ENCODE measurements around the gene EDN2. TPM values are rescaled to one million over a fixed set of nuclear protein-coding genes. Genes with fewer than 3 reads are reported as not detected.

EDN2 gene
- total and polyA plus RNA-seq, 2 of the 8 experiments (the other 6 are each of a cell fraction or from before 2014, with no cell fraction given), result 0.32 to 0.39 TPM

DNA sequence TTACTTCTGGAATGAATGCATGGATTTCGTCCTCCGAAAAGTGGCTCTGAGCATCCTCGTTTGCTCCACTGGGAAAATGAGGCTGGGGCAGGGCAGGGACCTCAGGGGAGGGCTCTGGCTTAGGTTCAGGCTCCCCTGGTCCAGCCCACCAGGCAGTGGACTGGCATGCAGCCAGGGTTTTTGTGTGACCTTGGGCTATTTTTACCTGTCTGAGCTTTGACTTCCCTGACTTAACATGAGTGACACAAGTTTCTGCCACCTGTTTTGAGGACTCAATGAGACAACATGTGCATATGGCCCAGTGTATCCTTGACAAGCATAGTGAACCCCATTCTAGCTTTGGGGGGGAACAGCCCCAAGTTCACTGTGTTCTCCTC lies 32.6 kb upstream of the EDN2 start:
- FAIRE-seq (no peak), DNase-seq (ENCODE audit: low read depth in 1 of 2, low spot score in 2 of 2) (no peak)
- Histone ChIP-seq H2BK20ac (ENCODE audit: low read length) (no peak overlapping the region), H3K9ac (replicated peaks in 1 of 4; ENCODE audit: extremely low read depth in 1 of 4, low read depth in 3 of 4, low read length in 3 of 4) (no peak overlapping the region), H2AFZ (ENCODE audit: low read length) (no peak overlapping the region), H2BK5ac (ENCODE audit: low read depth, low read length) (no peak overlapping the region), H3K4me2 (ENCODE audit: insufficient read depth in 1 of 2, low read depth in 2 of 2, low read length in 2 of 2) (peak overlapping the region in 1 of 2 experiments; percentile 20; a peak in 1 of 4 replicates), H3K23ac (ENCODE audit: insufficient read length) (no peak overlapping the region), H2BK12ac (ENCODE audit: low read depth, low read length) (no peak overlapping the region), H4K5ac (ENCODE audit: insufficient read length, low read depth, low read length) (no peak overlapping the region), H3K79me1 (ENCODE audit: low read depth, low read length) (no peaks in the 10 kb centered on the region), H4K20me1 (replicated peaks in 1 of 2; ENCODE audit: control insufficient read depth in 1 of 2, insufficient read depth in 2 of 2, low read length in 2 of 2) (no peaks in the 10 kb centered on the region), H3K4ac (replicated peaks; ENCODE audit: insufficient read length, low read depth, low read length) (no peak overlapping the region), H3K27me3 (replicated peaks in 1 of 4; ENCODE audit: control insufficient read depth in 3 of 4, extremely low read depth in 1 of 4, insufficient read depth in 3 of 4, low read length in 3 of 4) (peaks cover 0 to 9% (median 5%) of the 10 kb centered on the region in 4 experiments; a peak in 5 of 7 replicates), H3K18ac (ENCODE audit: extremely low read depth, low read length) (no peak overlapping the region), H4K91ac (replicated peaks; ENCODE audit: insufficient read length, low read length) (no peak overlapping the region), H3K14ac (ENCODE audit: insufficient read length) (no peak overlapping the region), H2AK5ac (ENCODE audit: low read depth, low read length) (no peak overlapping the region), H4K8ac (ENCODE audit: extremely low read depth, insufficient read depth, low read length) (no peak overlapping the region; the same call in 1 of the 2 replicates), H3K4me3 (ENCODE audit: extremely low read depth in 1 of 4, insufficient read depth in 2 of 4, low read depth in 3 of 4, low read length in 4 of 4) (no peak overlapping the region), H3K79me2 (ENCODE audit: control insufficient read depth in 1 of 2, insufficient read depth in 2 of 2, low read length in 2 of 2) (no peaks in the 10 kb centered on the region), H3K27ac (ENCODE audit: low read depth, low read length) (no peak overlapping the region), H3K56ac (replicated peaks; ENCODE audit: insufficient read length, low read depth, low read length) (no peak overlapping the region), H2BK120ac (replicated peaks; ENCODE audit: low read depth, low read length) (no peak overlapping the region), H2BK15ac (ENCODE audit: low read length) (no peak overlapping the region), H3K23me2 (ENCODE audit: low read depth, low read length) (no peaks in the 10 kb centered on the region; the same call in 1 of the 2 replicates), H3K4me1 (replicated peaks in 1 of 4; ENCODE audit: control insufficient read depth in 3 of 4, insufficient read depth in 4 of 4, low read length in 3 of 4) (peaks cover 6 to 11% (median 8%) of the 10 kb centered on the region in 4 experiments), H3K36me3 (ENCODE audit: control insufficient read depth in 2 of 4, insufficient read depth in 4 of 4, low read length in 3 of 4) (no peaks in the 10 kb centered on the region), H3K9me3 (ENCODE audit: insufficient read depth in 2 of 2, low read depth in 1 of 2, low read length in 1 of 2) (no peaks in the 10 kb centered on the region)
- CTCF ChIA-PET (ENCODE audit: partially characterized antibody), result interaction anchor here (0.8 to 10.4 kb wide), 26 partner anchors 9 to 259 kb away, joined by 3 to 205 read pairs (median 5); partner anchors contain the start of gene EDN2
- POLR2A ChIA-PET (ENCODE audit: partially characterized antibody), result no interaction called here
- WGBS, 2 experiments (ENCODE audit: extremely low coverage in 1 of 2, insufficient coverage in 1 of 2, insufficient read length in 1 of 2, insufficient replicate concordance in 2 of 2, low coverage in 1 of 2, low lambda C conversion rate in 2 of 2, missing lambda C conversion rate in 1 of 2), result 91% methylated on average over 3 of the region's 3 CpGs; no CpG with 5 or more reads in 1 of the 2 experiments
- TF ChIP-seq POLR2A (IDR thresholded peaks at IDR 0.05; ENCODE audit: control extremely low read depth in 1 of 2, low read depth in 2 of 2, low read length in 2 of 2), result no peak
- TF ChIP-seq RNF2 (IDR thresholded peaks at IDR 0.05; ENCODE audit: borderline replicate concordance, low read depth, low read length, missing control alignments, poor library complexity, severe bottlenecking), result no peak
- TF ChIP-seq, protein P1, sequence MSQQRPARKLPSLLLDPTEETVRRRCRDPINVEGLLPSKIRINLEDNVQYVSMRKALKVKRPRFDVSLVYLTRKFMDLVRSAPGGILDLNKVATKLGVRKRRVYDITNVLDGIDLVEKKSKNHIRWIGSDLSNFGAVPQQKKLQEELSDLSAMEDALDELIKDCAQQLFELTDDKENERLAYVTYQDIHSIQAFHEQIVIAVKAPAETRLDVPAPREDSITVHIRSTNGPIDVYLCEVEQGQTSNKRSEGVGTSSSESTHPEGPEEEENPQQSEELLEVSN (IDR thresholded peaks at IDR 0.05), result no peak
- no peak for TF ChIP-seq SIRT6 (IDR thresholded peaks at IDR 0.05; ENCODE audit: low read length)
- TF ChIP-seq SRF (IDR thresholded peaks at IDR 0.05; ENCODE audit: low read depth, low read length), result no peak
- TF ChIP-seq, protein P2, sequence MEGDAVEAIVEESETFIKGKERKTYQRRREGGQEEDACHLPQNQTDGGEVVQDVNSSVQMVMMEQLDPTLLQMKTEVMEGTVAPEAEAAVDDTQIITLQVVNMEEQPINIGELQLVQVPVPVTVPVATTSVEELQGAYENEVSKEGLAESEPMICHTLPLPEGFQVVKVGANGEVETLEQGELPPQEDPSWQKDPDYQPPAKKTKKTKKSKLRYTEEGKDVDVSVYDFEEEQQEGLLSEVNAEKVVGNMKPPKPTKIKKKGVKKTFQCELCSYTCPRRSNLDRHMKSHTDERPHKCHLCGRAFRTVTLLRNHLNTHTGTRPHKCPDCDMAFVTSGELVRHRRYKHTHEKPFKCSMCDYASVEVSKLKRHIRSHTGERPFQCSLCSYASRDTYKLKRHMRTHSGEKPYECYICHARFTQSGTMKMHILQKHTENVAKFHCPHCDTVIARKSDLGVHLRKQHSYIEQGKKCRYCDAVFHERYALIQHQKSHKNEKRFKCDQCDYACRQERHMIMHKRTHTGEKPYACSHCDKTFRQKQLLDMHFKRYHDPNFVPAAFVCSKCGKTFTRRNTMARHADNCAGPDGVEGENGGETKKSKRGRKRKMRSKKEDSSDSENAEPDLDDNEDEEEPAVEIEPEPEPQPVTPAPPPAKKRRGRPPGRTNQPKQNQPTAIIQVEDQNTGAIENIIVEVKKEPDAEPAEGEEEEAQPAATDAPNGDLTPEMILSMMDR (IDR thresholded peaks at IDR 0.05; ENCODE audit: control extremely low read depth in 1 of 3, insufficient read depth in 1 of 3, low read depth in 1 of 3, low read length in 3 of 3), result no peak
- TF ChIP-seq CHD1 (IDR thresholded peaks at IDR 0.05; ENCODE audit: low read depth, low read length), result no peak
